HG02852 (cell line): ENCODE measurements around the gene TBC1D21.

Experiments used
- ATAC-seq: cut with Tn5 transposase; IDR thresholded peaks from one replicate; pipeline ENCODE4 v1.9.1; 2021; ENCODE audit warnings: mild to moderate bottlenecking, moderate library complexity; ENCODE audit not compliant: unreplicated experiment

TBC1D21 gene

DNA sequence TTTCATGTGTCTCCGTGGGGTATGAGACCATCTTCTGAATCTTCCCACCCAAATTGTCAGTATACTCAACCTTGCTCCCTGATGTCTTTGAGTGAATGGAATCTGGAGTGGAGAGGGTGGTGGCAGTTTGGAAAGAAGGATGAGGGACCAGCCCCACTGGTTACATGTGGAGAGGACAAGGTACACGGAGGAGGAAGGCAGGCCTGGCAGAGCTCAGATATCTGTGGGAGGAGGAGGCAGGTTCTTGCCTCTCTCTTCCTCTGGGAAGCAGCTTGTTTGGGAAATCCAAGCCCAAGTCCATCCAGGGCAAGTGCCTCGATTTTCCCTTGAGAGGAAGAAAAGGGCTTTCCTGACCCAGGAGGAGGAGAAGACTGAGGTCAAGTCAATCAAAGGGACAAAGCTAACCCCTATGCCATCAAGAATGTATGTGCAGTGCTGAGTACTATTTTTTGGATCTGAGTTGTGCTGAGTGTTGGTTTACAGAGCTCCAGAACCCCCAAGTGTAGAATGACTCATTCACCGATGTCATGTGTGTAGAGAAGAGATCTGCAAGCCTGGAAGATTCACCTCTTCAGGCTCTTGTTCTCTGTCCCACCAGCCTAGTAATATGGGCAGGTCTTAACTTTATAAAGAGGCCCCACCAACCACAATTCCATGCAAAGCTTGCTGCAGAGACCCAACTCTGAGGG is 33.1 kb downstream of the TBC1D21 start:
- no peak for ATAC-seq

DNA sequence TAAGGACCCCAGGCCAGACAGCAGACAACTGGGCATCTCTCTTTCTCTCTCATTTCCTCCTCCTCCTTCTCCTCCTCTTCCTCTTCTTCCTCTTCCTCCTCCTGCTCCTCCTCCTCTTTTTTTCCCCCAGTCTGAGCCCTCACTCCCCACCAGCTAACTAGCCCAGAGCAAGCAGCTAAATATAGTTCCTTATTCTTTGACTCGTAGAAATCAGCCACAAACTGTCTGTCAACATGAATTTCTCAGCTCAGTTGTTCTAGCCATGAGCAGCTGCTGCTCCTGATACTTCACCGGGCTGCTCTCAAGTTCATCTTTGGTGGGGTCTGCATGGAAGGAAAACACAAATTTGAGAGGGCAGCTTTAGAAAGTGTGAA is 33.7 kb downstream of the TBC1D21 start:
- ATAC-seq, result no peak

DNA sequence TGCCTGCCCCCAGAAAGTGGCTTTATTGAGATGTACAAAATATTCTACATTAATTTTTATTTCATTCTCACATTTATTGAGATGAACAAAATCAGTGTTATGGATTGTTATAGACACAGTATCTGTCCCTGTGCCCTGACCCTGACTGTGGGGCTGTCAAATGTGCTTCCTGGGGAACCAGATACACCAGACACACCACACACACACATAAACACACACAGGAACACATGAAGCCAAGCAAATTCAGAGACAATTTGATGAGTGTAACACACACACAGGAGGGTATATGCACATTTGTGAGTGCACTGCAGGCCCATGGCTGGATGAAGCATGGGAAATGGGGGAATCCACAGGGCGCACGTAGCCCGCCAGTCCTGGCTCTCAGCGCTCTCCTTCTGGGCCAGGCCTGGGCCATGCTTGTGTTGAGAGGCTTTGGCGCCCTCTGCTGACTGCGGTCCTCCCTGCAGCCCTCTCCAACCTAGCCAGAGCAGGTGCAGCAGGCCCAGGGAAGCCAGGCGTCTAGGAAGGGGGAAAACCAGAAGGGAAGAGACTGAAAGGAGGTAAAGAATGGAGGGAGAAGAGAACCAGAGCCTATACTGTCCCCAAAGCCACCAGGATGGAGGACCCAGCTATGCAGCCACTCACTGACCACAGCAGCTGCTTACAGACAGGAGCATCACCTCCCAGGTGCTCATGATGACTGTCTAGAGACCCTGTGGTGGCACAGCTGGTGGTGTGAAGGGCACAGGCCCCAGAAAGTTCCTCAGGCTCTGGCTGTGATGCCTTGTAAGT is 34.9 kb downstream of the TBC1D21 start:
- ATAC-seq, result no peak

DNA sequence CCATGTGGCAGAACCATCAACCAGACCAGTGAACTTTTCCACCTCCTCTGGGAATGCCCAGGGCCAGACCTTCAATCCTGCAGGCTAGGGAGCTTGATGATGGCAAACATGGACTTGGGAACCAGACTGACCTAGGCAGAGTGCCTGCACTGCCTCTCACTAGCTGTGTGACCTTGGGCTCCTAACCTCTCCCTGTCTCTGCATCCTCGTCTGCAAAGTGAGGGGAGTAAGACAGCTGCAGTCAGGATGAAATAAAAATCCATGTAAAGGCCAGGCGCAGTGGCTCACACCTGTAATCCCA is 35.4 kb downstream of the TBC1D21 start:
- no peak for ATAC-seq

DNA sequence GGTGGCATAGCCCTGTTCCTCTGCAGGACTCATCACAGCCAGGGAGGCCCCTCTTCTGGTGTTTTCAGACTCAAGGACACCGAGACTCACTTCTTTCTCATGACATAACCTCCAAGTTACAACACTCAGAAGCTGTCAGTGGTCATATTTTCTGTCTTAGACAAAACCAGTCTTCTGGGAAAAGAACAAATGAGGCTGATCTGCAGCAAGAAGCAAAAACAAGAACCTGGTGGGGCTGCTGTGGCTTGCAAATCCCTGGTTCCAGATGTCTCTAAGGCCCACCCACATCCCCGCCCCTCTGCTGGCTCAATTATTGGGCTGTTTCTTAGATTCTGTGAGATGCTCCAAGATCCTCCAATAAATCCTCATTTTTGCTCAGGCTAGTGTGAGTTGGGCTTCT is 36.3 kb downstream of the TBC1D21 start:
- no peak for ATAC-seq

DNA sequence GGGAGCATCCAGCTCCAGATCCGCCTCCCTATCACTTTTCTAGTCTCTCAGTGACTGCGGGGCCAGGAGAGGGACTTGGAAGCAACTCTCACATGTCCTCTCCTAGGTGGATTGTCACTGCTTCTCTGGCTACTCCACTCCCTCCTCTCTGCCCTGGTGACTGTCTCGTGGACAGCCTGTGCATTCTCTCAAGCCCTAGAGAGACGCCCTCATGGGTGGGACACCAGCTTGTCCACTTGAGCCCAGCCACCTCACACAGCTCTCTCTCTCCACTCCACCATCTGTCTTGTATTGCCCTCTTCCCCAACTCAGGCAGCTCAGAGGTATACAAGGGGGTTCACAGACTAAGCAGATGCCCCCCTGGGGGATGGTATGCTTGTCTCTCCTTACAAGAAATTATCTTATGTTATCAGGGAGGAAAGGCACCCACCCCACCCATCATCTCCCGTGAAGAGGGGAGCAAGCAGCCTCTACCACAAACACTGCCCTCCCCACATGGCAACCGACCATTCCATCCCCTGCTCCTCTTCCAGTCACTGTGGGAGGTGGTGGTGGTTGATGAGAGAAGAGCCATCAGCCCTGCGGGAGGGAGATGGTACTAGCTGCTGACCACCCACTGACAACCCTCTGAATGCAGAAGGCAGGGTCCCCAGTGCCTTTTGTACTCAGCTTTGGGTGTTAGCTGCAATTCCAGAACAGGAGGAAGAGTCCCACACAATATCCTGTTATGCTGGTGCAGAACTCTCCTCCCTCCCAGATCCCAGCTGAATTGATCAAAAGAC is 37.3 kb downstream of the TBC1D21 start:
- ATAC-seq, result no peak

DNA sequence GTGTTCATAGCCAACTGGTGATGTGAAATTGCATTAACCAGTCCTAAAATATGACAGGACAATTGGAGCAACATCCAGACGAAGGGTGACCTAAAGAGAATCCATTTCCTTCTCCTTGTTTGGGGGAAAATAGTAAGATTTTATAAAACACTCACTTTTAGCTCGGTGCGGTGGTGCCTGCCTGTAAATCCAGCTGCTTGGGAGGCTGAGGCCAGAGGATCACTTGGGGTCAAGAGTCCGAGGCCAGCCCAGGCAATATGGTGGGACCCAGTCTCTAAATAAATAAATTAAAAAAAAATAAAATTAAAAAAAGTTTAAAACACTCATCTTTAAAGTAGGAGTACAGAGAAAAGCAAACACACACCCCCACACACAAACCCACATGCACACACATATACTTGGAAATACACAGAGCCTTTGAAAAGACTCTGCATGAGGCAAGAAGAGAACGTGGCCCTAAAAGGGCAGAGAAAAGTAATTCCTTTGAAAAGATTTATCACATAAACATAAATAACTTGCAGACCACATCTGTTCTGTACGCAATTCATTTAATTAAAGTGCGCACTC is 38.7 kb downstream of the TBC1D21 start:
- no peak for ATAC-seq

DNA sequence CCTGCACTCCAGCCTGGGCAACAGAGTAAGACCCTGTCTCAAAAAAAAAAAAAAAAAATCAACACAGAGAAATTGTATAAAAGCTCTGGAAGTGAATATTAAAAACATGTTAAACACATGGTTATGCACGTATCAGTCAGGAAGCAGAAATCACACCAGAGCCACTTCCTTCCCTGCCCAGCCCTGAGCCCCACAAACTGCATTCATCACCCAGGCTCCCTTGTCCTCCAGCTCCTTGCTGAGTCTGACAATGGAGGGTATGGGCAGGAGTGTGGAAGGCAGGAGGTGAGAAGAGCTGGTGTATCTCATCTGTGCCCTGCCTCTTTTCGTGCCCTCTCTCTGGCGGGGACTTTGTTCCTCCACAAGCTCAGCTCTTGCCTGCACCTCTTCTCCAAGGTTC is 40.8 kb downstream of the TBC1D21 start:
- ATAC-seq, result no peak

DNA sequence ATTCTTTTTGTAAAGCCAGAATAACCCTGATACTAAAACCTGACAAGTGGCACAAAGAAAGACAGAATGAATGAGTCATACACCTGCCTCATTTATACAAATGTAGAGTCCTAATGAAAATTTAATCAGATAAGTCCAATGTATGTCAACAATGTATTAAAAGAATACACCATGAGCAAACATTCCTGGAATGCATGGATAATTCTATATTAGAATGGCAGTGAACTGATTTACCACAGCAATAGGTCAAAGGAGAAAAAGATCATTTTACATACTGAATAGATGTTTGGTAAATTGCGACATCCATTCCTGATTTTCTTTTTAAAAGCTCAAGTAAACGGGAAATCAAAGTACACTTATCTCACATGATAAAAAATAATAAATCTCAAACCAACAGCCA is 41.7 kb downstream of the TBC1D21 start:
- ATAC-seq, result no peak

DNA sequence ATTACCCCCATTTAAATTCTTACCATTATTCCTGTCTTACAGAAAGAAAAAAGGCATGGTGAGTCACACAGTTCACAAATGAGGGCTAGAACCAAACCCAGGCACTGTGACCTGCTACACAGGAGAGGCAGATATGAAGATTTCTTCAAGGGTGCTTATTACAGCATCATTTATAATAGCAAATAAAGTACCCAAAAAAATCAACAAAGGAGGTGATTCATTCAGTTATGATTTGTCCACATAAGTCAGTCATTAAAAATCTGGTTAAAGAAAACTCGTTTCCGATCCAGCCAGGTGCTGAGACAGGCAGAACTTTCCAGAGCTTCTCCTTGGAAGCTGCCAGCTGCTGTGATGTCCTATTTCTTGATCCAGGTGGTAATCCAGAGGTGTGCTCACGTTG is 45.4 kb downstream of the TBC1D21 start:
- no peak for ATAC-seq

DNA sequence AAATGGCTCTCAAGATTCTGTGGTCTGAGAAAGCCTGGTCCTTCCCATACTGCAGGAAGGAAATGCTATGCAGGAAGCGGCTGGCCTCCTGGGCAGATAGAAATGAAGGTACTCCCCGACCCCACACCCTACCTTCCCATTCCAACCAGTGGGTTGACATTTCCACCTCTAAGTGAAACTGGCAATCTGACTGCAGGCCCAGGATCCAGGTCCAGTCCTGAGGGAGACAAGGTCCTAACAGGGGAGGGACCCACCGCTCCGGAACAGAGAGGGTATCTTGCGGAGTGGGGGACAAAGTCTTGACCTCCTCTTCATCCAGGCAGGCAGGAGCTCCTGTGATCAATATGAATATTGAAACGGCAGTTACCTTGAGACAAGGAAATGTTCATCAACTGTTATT is 46.3 kb downstream of the TBC1D21 start:
- no peak for ATAC-seq

DNA sequence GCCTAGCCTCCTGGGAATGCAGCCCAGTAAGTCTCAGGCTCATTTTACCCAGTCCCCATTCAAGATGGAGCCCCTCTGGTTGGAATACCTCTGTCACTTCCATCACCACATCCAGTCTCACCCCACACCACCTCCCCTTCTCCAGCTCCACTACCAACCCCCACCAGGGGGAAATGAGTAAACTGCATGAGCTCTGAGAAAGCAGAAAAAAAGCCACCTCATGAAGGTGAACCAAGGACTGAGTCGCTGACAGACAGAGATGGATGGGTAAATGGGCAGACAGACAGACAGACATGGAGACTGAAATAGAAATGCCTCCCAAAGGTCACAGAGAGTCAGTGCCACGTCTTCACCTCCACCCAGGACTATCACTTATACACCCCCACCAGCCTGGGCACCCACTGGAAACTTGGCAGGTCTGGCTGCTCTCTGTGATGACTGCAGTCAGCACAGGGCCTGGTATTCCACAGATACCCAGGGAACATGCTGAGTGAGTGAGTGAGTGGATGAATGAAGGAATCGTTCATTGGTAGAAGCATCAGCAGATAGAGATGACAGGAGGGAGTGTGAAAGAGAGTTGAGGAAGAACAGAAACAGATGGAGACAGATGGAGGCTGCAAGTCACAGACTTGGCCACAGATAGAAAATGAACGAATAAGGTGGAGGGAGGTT is 48.0 kb downstream of the TBC1D21 start:
- ATAC-seq, result no peak

DNA sequence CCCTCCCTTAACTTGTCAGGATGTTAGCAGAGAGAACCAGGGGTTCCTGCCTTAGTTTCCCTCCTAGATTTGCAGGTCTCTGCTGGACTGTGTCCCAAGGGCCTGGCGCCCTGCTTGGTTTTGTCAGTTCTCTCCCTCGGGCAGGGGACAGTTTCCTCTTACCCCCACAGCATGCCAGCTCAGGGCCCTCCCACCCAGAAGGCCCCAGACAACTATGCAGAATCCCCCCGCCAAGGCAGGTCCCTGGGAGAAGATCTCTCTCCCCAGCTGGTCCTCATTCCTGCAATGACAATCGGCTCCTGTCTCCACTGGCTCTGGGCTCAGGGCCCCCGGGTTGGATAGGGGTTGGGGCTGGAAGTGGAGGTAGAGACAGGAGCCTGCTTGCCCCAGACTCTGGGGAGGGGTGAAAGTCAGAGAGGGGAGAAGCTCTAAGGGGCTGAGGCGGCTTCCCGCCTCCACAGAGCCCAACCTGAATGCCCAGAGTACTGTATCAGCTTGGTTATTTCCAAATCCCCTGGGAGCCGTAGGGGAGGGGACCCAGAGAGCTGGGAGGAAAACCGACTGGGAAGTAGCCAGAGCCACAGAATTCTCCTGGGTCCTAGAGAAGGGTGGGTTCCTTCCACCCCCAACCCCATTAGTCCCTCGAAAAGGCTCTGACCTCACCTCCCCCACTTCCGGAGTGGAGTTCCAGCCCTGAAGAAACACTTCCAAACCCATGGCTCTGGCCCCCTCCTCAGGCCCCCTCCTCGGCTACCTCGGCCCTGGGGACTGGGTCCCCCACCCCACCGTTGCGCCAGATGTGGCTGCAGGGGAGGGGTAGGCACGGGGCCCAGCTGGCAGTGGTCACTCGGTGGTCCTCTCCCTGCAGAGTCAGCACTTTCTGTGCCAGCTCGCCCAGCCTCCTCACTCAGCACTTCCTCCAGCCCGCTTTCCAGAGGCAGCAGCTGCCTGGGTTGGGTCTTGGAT is 49.1 kb downstream of the TBC1D21 start:
- no peak for ATAC-seq

DNA sequence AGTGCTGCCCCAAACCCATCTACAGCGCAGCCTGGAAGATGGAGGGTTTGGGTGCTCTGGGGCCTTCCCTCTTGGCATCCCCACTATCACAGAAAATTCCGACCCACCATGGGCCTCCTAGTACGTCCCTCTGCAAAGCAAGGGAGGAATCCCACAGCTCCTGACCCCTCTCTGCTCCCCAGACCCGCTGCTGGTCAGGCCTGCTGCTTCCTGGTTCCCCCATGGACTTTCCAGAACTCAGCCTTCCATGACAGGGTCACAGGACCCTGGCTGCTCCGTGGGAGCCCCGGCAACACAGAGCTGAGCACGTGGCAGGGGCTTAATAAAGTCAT is 49.8 kb downstream of the TBC1D21 start:
- ATAC-seq, result no peak

DNA sequence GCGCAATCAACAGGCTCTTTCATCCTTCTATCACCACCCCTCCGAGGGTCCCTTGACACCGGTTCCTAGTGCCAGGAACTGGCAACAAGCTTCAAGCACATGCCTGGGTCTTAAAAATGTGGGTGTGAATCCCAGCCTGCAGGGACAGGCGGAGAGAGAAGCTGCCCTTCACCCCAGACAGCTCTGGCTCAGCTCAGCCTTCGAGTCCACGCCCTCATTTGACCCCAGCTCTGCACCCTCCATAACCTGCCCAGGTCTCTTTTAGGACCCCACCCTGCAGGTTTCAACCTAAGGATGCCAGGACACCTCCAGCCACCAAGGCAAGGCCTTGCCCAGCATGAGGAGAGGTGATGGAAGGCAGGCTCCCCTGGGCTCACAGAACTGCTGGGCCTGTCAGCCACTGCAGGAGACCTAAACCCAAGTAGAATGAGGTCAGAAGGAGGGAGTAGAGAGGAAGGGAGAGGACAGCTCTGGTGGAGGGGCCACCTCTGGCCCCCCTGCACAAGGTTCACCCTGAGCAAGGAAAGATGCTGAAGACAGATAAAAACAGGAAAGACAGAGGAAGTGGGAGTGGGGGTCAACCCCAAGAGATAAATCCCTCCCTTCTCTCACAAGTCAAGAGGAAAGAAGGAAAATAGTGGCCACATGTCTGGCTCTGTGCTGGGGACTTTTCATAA is 50.3 kb downstream of the TBC1D21 start:
- ATAC-seq, result no peak

DNA sequence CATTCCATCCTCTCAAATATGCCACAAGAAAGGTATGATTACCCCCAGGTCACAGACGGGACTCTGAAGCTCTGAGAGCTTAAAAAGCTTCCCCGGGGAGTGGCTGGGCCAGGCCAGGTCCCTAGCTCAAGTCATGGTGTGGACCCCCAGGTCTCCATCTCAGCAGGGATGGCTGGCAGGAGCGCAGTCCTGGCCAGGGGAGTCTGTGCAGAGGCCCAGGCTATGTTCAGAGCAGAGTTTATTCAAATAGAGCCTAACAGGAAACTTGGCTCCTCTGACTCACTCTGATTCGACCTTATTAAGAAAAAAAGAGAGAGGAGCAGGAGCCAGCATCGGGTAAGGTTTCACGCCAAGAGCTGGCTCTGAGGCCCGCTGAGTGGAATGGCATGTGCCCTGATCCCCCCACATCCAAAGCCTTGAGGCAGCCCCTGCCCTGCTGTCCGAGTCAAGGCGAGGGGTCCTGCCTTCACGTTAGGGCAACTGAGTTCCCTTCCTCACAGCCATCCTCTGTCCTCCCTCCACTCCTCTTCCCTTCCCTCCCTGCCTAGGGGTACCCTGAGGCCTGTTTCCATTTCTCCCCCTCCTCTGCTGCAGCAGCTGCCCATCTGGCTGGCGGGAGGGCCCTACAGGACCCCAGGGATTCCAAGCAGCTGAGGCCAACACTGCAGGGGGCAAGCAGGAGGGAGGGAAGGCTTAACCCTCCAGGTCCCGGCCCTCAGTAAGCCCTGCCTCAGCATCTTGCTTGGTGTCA is 51.0 kb downstream of the TBC1D21 start:
- no peak for ATAC-seq

DNA sequence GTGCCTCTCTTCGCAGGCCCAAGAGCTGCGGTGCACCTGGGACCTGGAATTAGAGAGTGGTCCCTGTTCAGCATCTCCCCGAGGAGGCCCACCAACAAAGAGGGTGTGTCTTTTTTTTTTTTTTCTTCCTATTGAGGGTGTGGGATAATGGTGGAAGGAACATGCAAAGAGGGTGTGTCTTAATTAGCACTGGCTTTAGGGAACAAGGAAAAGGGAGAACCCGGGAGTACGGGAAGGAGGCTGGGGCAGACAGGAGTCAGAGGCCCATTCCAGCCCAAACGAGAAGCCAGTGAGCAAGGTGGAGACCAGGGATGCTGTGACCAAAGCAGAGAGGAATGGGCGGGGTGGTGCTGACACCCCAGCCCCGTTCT is 52.5 kb downstream of the TBC1D21 start:
- ATAC-seq, result no peak

DNA sequence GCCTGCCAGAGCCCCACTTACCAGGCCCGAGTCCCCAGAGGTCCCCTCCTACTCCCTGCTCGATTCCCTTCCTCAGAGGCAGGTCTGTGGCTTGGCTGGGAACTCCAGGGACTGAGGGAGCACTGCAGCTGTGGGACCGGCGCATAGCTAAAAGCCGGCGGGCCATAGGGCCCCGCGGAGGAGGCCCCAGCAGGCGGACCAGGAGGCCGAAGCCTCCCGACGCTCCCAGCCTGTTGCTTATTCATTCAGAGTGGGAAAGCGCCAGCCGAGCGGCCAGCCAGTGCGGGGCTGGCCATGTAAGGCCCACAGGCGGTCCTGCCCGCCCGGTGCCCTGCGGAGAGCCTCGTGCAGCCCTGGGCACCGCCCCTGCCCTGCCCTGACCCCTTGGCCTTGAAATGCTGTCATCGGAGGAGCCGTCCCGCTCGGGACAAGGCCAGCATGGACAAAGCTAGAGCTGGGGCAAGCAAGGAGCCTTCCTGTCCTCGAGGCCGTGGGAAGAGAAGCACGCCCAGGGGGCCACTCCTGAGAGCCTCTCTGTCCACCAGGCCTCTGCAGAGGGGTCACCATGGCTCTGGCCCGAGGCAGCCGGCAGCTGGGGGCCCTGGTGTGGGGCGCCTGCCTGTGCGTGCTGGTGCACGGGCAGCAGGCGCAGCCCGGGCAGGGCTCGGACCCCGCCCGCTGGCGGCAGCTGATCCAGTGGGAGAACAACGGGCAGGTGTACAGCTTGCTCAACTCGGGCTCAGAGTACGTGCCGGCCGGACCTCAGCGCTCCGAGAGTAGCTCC is 53.0 kb downstream of the TBC1D21 start, which contains the start of gene LOXL1:
LOXL1 (plus strand) TSS at position 244 of the 784 bp plus-strand sequence; CDS start at position 566, 322 bp downstream.
- no peak for ATAC-seq
